Astrocyte of the spinal cord (primary cell): ENCODE data around the gene NT5C2.

Source experiments
- DNase-seq: peaks from one replicate; pipeline ENCODE4 v3.0.0; 2011; ENCODE audit warnings: low read depth, low spot score
- H3K4me3 ChIP-seq: 2 replicates; pipeline ENCODE4 v1.5.1; 2011; ENCODE audit warnings: low read depth, mild to moderate bottlenecking, low read length, moderate library complexity
- in situ Hi-C: cut with HindIII; loops from 2 replicates; pipeline ENCODE4 v1.10.0; 2017; ENCODE audit warnings: low sequenced_read_pairs
- TF ChIP-seq, protein P1 (sequence below): IDR thresholded peaks from 2 replicates; pipeline ENCODE4 v1.5.1; 2012; ENCODE audit warnings: low read depth, mild to moderate bottlenecking, low read length, inconsistent platforms

The NT5C2 gene

DNA sequence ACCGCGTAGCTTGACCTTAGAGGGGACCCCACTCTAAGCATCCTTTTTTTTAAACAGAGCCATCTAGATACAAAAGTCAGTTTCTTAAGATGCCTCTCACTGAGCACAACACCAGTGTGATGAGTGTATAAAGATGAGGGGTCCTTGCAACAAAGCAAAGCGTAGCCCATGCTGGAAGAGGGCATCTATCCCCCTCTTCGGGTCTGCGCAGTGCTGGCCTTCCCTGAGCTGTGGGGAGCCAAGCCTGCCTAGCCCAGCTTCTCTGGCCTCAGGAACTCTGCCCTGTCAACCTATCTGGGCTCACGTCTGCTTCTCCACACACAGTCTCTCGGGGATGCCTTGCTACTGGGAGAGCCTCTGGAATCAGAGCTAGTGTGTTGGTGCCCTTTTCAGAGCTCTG lies 114.0 kb downstream of the NT5C2 start:
- in situ Hi-C loops, result no loop called here
- no peak overlapping the region for H3K4me3 ChIP-seq
- no peak for DNase-seq
- TF ChIP-seq, protein P1, sequence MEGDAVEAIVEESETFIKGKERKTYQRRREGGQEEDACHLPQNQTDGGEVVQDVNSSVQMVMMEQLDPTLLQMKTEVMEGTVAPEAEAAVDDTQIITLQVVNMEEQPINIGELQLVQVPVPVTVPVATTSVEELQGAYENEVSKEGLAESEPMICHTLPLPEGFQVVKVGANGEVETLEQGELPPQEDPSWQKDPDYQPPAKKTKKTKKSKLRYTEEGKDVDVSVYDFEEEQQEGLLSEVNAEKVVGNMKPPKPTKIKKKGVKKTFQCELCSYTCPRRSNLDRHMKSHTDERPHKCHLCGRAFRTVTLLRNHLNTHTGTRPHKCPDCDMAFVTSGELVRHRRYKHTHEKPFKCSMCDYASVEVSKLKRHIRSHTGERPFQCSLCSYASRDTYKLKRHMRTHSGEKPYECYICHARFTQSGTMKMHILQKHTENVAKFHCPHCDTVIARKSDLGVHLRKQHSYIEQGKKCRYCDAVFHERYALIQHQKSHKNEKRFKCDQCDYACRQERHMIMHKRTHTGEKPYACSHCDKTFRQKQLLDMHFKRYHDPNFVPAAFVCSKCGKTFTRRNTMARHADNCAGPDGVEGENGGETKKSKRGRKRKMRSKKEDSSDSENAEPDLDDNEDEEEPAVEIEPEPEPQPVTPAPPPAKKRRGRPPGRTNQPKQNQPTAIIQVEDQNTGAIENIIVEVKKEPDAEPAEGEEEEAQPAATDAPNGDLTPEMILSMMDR, result no peak

DNA sequence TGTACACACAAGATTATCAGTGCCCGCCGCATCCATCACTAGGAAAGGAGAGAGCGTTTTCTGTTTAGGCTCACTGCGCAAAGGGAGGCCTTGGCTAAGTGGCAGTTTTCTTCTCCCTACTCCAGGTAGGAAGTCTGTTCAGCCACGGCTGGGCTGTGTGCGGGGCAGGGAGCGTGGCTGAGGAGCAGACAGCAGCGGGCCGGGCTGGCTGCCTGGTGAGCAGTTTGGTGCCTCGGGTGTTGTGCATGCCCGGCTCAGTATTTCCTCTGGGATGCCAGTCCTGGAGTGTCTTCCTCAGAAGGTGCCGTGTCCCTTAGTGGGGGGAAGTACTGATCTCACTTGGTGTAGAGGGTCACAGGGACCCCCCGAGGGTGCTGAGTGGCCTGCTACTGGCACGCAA lies 114.4 kb downstream of the NT5C2 start:
- no peak overlapping the region for H3K4me3 ChIP-seq
- in situ Hi-C loops, result no loop called here
- TF ChIP-seq, protein P1, result no peak
- no peak for DNase-seq

DNA sequence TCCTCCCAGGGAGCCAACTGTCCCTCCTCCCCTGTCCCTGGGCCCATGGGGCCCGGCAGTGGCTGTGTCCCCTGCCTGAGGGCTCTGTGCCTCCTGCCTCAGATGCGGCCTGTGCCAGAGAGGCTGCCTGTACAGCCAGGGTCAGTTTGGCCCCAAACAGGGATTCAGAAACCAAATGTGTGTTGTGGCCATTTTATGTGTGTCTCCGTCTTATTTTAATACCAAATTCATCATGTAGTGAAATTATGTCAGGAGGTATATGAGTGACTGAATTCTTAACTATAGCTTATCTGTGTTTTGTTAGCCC lies 114.8 kb downstream of the NT5C2 start:
- DNase-seq, result no peak
- H3K4me3 ChIP-seq, result no peak overlapping the region
- in situ Hi-C loops, result no loop called here
- TF ChIP-seq, protein P1, result no peak

DNA sequence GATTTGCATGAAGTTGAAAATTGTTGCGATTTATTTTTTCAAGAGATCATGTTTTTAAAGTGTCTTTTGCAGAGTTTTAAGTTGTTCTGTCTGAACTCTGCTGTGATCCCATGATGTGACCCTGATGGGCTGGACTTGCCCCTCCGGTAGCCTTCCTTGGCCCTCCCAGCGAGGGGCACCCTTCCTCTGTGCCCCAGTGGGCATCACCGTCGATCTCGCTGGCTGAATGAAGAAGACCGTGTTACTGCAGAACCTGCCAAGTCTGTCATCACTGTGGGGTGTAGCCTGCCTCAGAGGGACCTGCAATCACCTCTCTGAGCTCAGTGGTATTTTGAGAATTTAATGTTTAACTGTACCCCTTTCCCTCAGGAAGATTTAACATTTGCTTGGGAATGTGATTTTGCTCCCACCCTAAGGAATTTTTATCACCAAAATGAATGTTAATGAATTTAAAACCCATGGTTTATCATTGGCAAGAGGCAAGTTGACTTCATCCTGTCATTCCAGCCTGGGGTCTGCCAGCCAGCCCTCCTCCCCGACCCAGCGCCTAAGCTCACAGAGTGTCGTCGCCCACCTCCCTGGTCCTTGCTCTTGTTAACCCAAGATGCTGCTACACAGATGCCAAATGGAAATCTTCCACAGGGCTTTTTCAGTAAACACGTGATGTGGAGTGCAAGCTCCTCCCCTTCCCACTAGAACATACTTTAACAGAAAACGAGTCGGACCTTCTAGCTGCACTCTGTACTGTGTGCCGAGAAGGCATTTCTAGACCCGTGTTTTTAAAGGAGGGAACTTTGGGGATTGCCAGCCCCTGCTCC lies 115.4 kb downstream of the NT5C2 start:
- no peak overlapping the region for H3K4me3 ChIP-seq
- no peak for DNase-seq
- in situ Hi-C loops, result no loop called here
- TF ChIP-seq, protein P1, result no peak

DNA sequence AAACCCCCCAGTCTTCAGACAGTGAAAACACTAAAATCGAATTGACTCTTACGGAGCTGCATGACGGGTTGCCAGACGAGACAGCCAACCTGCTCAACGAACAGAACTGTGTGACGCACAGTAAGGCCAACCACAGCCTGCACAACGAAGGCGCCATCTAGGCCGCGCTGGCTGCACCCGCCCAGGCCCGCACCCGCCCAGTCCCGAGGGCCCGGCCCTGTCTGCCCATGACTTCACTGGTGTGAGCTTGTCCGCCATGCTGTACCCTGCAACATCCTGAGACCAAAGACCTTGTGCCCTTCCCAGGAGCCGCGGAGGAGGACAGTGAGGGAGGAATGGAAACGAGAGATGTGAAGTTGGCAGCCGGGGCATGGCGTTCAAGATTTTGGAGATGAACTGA lies 116.1 kb downstream of the NT5C2 start:
- TF ChIP-seq, protein P1, result no peak
- H3K4me3 ChIP-seq, result no peak overlapping the region
- in situ Hi-C loops, result no loop called here
- no peak for DNase-seq

DNA sequence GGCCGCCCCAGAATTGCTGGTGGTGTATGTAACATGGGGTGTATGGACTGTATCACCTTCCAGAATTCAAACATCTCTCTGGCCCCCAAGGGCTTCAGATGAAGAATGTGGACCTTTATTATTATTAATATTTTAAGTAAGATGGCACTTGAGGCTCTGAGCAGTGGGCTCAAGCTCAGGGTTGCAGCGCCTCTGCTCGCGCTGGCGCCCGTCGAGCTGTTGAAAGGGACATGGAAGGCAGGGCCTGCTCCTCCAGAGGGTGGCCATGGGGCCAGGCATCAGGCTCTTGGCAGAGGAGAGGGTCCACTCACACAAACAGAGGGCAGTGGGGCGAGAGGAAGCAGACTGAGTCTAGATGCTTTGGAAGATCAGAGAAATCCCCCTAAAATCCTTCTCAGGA lies 120.2 kb downstream of the NT5C2 start:
- DNase-seq, result no peak
- TF ChIP-seq, protein P1, result no peak
- in situ Hi-C loops, result no loop called here
- H3K4me3 ChIP-seq, result no peak overlapping the region
